Heart right ventricle (tissue), 16 donors: ENCODE data around the gene HOGA1. TPM values are rescaled to one million over a fixed set of nuclear protein-coding genes. Genes with fewer than 3 reads are reported as not detected.
"Not testable (repeated sequence)": the region's sequence is repeated elsewhere in the genome, so short reads cannot be mapped to it uniquely, and the experiment has no call there.

Experiments
- ATAC-seq, 8 donors: fragments of 200-7000 bp; cut with Tn5 transposase; one replicate each; pipeline ENCODE4 v1.9.1; 2020; ENCODE audit warnings: mild to moderate bottlenecking in 8 of 8, moderate library complexity in 8 of 8, moderate number of reproducible peaks in 1 of 8
- DNase-seq, 2 donors: peaks; one replicate each; pipeline ENCODE4 v3.0.0-alpha.2; 2020
- H3K27ac ChIP-seq, 10 donors: fragments of 200-600 bp; sonication (generic) in 2 of 10; one replicate each; pipeline versions ENCODE4 v1.5.0 to v1.8.0; 2020 to 2022; ENCODE audit warnings: mild to moderate bottlenecking in 3 of 10
- H3K27me3 ChIP-seq, 7 donors: fragments of 200-600 bp; one replicate each; pipeline ENCODE4 v1.8.0; 2021 to 2022; ENCODE audit warnings: mild to moderate bottlenecking in 2 of 7
- H3K36me3 ChIP-seq, 9 donors: fragments of 200-600 bp; sonication (generic) in 1 of 9; one replicate each; pipeline versions ENCODE4 v1.5.0 to v1.8.0; 2020 to 2022; ENCODE audit warnings: mild to moderate bottlenecking in 2 of 9
- H3K4me1 ChIP-seq, 9 donors: fragments of 200-600 bp; sonication (generic) in 1 of 9; one replicate each; pipeline versions ENCODE4 v1.5.0 to v1.8.0; 2020 to 2022; ENCODE audit warnings: mild to moderate bottlenecking in 4 of 9
- H3K4me3 ChIP-seq, 10 donors: fragments of 200-600 bp; sonication (generic) in 2 of 10; one replicate each; pipeline versions ENCODE4 v1.5.0 to v1.8.0; 2020 to 2022; ENCODE audit warnings: mild to moderate bottlenecking in 7 of 10, moderate library complexity in 2 of 10
- H3K9me3 ChIP-seq, 11 donors: fragments of 200-600 bp in 10 of 11; sonication (generic) in 2 of 11; one replicate each; pipeline versions ENCODE4 v1.5.0 to v1.8.0; 2013 to 2022; ENCODE audit warnings: mild to moderate bottlenecking in 2 of 11, control low read depth in 1 of 11, moderate library complexity in 1 of 11
- CTCF ChIP-seq, 9 donors: fragments of 200-600 bp; sonication (generic) in 2 of 9; IDR thresholded peaks; one replicate each; pipeline versions ENCODE4 v1.5.0 to v1.8.0; 2021 to 2022; ENCODE audit warnings: antibody characterized with exemption in 9 of 9, mild to moderate bottlenecking in 5 of 9, moderate library complexity in 1 of 9
- WGBS, 2 donors: extraction: QIAGEN DNeasy Blood & Tissue Kit; methylation state at CpG; one replicate each; pipeline ENCODE4 v1.1.7; 2013; ENCODE audit warnings: inconsistent platforms in 1 of 2; 5-methylcytosine and 5-hydroxymethylcytosine counted together
- intact Hi-C, 10 donors: fragments of 100-400 bp; cut with DNase I; formaldehyde crosslinking; loops; one replicate each; pipeline versions ENCODE4 v1.11.1 to v1.14.2; 2022
- polyA plus RNA-seq, 2 donors: library from polyadenylated mRNA; stranded (reverse); fragments of 200-250 nt; gene quantifications; one replicate each; pipeline ENCODE4 v1.2.3, GENCODE V29; 2013
- total RNA-seq, 10 donors: library from RNA; stranded (reverse); fragmentation: NEBNext Ultra II Directional in 3 of 10; extraction: Animal tissue kit (Norgen Biotek cat#: 25700) in 3 of 10; gene quantifications; one replicate each; pipeline versions ENCODE4 v1.2.1 to v1.2.4, GENCODE V29; 2021 to 2023
- donor health status: Arrhythmogenic right ventricular cardiomyopathy.
- donor health status: ischemic (EF 13 %, LVEDD 7.1; RV severe dilation, severe dysfunction).
- donor health status: healthy with polysubstance abuse.
- donor health status: DM: no; HTN: yes; CAD: no.
- donor health status: DM: no; HTN: no; CAD: no.
- donor health status: ischemic (EF 25% LVEDD 6.9; RV normal size, moderate dysfunction).
- donor health status: ischemic (EF 25% LVEDD 5.7; RV mildly dilated, moderate dysfunction).
- donor health status: healthy.
- donor health status: DM: yes; HTN: yes; CAD: no.
- donor health status: Ischemic cardiomyopathy.
- donor health status: ischemic (EF 35%, LVEDD 5.7; RV mildly dilated, moderate dysfunction).
- donor health status: nonischemic (EF 11% LVEDD 7.7; RV severe dilation, severe dysfunction).
- donor health status: DM: yes; HTN: yes; CAD: no.
- donor health status: PGD.
- donor health status: ischemic (EF 29% LVEDD 5.4; RV normal size, mild dysfunction).
- donor health status: nonischemic (EF 23%, LVEDD 6.1; RV moderate dilation, normal function).

HOGA1 gene
- total and polyA plus RNA-seq, 12 donors: 8.9 to 58.3 (median 18.1) TPM

GRCh38 chr10:97562329-97562728, 21.9 kb upstream of the HOGA1 start:
- H3K27ac ChIP-seq, H3K4me3 ChIP-seq, ATAC-seq, DNase-seq, intact Hi-C loops, H3K27me3 ChIP-seq, H3K4me1 ChIP-seq, H3K36me3 ChIP-seq, H3K9me3 ChIP-seq: not testable (repeated sequence)
- WGBS, 2 donors: 93 to 99% methylated on average over 5 of the region's 5 CpGs

- 96 to 98% methylated on average over 4 of the region's 4 CpGs for WGBS, 2 donors
- no peak for DNase-seq
- intact Hi-C loops: no loop called here
Observed at GRCh38 chr10:97563337-97563736, 20.9 kb upstream of the HOGA1 start.

GRCh38 chr10:97564776-97565175, 19.4 kb upstream of the HOGA1 start:
- H3K4me1 ChIP-seq: peaks cover 0 to 6% (median 0%) of the 10 kb centered on the region in 9 donors
- ATAC-seq (no peak), DNase-seq (no peak)
- WGBS, 2 donors: 83% methylated on average over 4 of the region's 4 CpGs
- H3K27me3 ChIP-seq: no peaks in the 10 kb centered on the region
- H3K27ac ChIP-seq: no peak overlapping the region
- no peak overlapping the region for H3K4me3 ChIP-seq
- H3K9me3 ChIP-seq: no peaks in the 10 kb centered on the region
- intact Hi-C loops: no loop called here
- no peak for TF ChIP-seq CTCF (IDR thresholded peaks at IDR 0.05)
- peaks cover 0 to 22% (median 9%) of the 10 kb centered on the region in 9 donors for H3K36me3 ChIP-seq

More at GRCh38 chr10:97563337-97563736, 20.9 kb upstream of the HOGA1 start:
- Histone ChIP-seq H3K27me3 (no peaks in the 10 kb centered on the region), H3K36me3 (peaks cover 0 to 8% (median 0%) of the 10 kb centered on the region in 9 donors), H3K4me3 (no peak overlapping the region), H3K27ac (no peak overlapping the region), H3K9me3 (no peaks in the 10 kb centered on the region), H3K4me1 (peaks cover 0 to 6% (median 0%) of the 10 kb centered on the region in 9 donors)
- no peak for TF ChIP-seq CTCF (IDR thresholded peaks at IDR 0.05)
- ATAC-seq: no peak

- ATAC-seq (no peak), DNase-seq (no peak)
- WGBS, 2 donors: 100% methylated on average over 2 of the region's 2 CpGs
- H3K36me3 ChIP-seq: peaks cover 0 to 38% (median 16%) of the 10 kb centered on the region in 9 donors
- no peak for TF ChIP-seq CTCF (IDR thresholded peaks at IDR 0.05)
- peaks cover 0 to 11% (median 9%) of the 10 kb centered on the region in 9 donors for H3K4me1 ChIP-seq
- no peaks in the 10 kb centered on the region for H3K9me3 ChIP-seq
- H3K27ac ChIP-seq: no peak overlapping the region
- no peak overlapping the region for H3K4me3 ChIP-seq
- H3K27me3 ChIP-seq: no peaks in the 10 kb centered on the region
- intact Hi-C loops: no loop called here
Observed at GRCh38 chr10:97566336-97566996, 17.7 kb upstream of the HOGA1 start.

- no peak overlapping the region for H3K4me3 ChIP-seq
- peaks cover 0 to 45% (median 16%) of the 10 kb centered on the region in 9 donors for H3K36me3 ChIP-seq
- TF ChIP-seq CTCF (IDR thresholded peaks at IDR 0.05): no peak
- H3K9me3 ChIP-seq: no peaks in the 10 kb centered on the region
- intact Hi-C loops: no loop called here
- no peak for DNase-seq
- H3K27me3 ChIP-seq: no peaks in the 10 kb centered on the region
- WGBS, 2 donors: 96 to 97% methylated on average over 15 of the region's 15 CpGs
- ATAC-seq: no peak
- H3K27ac ChIP-seq: no peak overlapping the region
- peaks cover 0 to 25% (median 23%) of the 10 kb centered on the region in 9 donors for H3K4me1 ChIP-seq
Observed at GRCh38 chr10:97567891-97568290, 16.3 kb upstream of the HOGA1 start.
